Measurements from ENCODE around the gene WWOX. TPM values are rescaled to one million over a fixed set of nuclear protein-coding genes. Genes with fewer than 3 reads are reported as not detected.

WWOX gene
- total RNA-seq, 2 experiments from 2014 or later, result 19.1 to 23.7 TPM

DNA sequence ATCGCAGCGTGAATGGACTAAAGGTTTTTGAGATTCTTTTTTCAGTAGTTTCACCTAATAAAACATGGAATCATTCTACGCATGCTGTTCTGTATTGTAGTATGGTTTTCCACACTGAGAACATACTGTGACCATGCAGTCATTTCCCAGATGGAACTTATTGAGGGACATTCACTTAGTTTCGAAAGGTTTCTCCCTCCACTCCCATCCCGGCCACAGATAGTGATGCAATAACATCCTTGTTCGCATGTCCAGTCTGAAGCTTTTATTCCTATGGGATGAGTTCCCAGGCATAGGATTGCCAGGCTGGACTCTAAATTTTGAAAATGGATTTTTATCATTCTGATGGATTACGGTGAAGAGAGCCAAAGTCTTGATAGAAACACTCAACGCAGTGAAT lies 420.4 kb downstream of the WWOX start:
- CTCF ChIA-PET, result no interaction called here

GRCh38 chr16:78520470-78520869 lies 421.0 kb downstream of the WWOX start:
- DNase-seq (no peak), ATAC-seq (no peak)
- Mint-ChIP-seq H3K9me3 (no peaks in the 10 kb centered on the region), H3K4me1 (ENCODE audit: low read depth) (no peaks in the 10 kb centered on the region), H3K36me3 (ENCODE audit: low read depth) (no peaks in the 10 kb centered on the region), H3K4me3 (no peak overlapping the region), H3K27me3 (no peaks in the 10 kb centered on the region), H3K27ac (no peak overlapping the region)
- ChIA-PET POLR2A (interaction anchor here (0.5 kb wide), 1 partner anchor 45 kb away, joined by 3 read pairs; no protein-coding TSS in a partner anchor), CTCF (no interaction called here)
- intact Hi-C loops (cut with micrococcal nuclease), result no loop called here
- TF ChIP-seq, protein P1, sequence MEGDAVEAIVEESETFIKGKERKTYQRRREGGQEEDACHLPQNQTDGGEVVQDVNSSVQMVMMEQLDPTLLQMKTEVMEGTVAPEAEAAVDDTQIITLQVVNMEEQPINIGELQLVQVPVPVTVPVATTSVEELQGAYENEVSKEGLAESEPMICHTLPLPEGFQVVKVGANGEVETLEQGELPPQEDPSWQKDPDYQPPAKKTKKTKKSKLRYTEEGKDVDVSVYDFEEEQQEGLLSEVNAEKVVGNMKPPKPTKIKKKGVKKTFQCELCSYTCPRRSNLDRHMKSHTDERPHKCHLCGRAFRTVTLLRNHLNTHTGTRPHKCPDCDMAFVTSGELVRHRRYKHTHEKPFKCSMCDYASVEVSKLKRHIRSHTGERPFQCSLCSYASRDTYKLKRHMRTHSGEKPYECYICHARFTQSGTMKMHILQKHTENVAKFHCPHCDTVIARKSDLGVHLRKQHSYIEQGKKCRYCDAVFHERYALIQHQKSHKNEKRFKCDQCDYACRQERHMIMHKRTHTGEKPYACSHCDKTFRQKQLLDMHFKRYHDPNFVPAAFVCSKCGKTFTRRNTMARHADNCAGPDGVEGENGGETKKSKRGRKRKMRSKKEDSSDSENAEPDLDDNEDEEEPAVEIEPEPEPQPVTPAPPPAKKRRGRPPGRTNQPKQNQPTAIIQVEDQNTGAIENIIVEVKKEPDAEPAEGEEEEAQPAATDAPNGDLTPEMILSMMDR (IDR thresholded peaks at IDR 0.05), result no peak

More for the DNA sequence above, 420.4 kb downstream of the WWOX start:
- Mint-ChIP-seq H3K9me3 (no peaks in the 10 kb centered on the region), H3K4me3 (no peak overlapping the region), H3K27me3 (no peaks in the 10 kb centered on the region), H3K4me1 (ENCODE audit: low read depth) (no peaks in the 10 kb centered on the region), H3K36me3 (ENCODE audit: low read depth) (no peaks in the 10 kb centered on the region), H3K27ac (no peak overlapping the region)
- ATAC-seq (no peak), DNase-seq (no peak)
- POLR2A ChIA-PET, result interaction anchor here (0.5 kb wide), 1 partner anchor 44 kb away, joined by 3 read pairs; no protein-coding TSS in a partner anchor
- intact Hi-C loops (cut with micrococcal nuclease), result no loop called here
- TF ChIP-seq, protein P1 (IDR thresholded peaks at IDR 0.05), result no peak

- no peak overlapping the region for H3K27ac Mint-ChIP-seq
- no peak for ATAC-seq
- POLR2A ChIA-PET, result no interaction called here
Measured at GRCh38 chr16:78522327-78522726, 422.9 kb downstream of the WWOX start.

GRCh38 chr16:78523212-78523985 lies 423.9 kb downstream of the WWOX start:
- no peak overlapping the region for H3K27ac Mint-ChIP-seq
- ATAC-seq (no peak), DNase-seq (no peak)
- intact Hi-C loops (cut with micrococcal nuclease), result no loop called here
- ChIA-PET POLR2A (no interaction called here), CTCF (no interaction called here)
- no peaks in the 10 kb centered on the region for H3K4me1 Mint-ChIP-seq (ENCODE audit: low read depth)
- no peaks in the 10 kb centered on the region for H3K36me3 Mint-ChIP-seq (ENCODE audit: low read depth)
- no peaks in the 10 kb centered on the region for H3K9me3 Mint-ChIP-seq
- TF ChIP-seq, protein P1 (IDR thresholded peaks at IDR 0.05), result no peak
- no peaks in the 10 kb centered on the region for H3K27me3 Mint-ChIP-seq
- H3K4me3 Mint-ChIP-seq, result no peak overlapping the region

More at GRCh38 chr16:78522327-78522726, 422.9 kb downstream of the WWOX start:
- TF ChIP-seq, protein P1 (IDR thresholded peaks at IDR 0.05), result no peak
- no peak for DNase-seq
- no peak overlapping the region for H3K4me3 Mint-ChIP-seq
- H3K4me1 Mint-ChIP-seq (ENCODE audit: low read depth), result no peaks in the 10 kb centered on the region
- intact Hi-C loops (cut with micrococcal nuclease), result no loop called here
- H3K9me3 Mint-ChIP-seq, result no peaks in the 10 kb centered on the region
- CTCF ChIA-PET, result no interaction called here
- no peaks in the 10 kb centered on the region for H3K27me3 Mint-ChIP-seq
- no peaks in the 10 kb centered on the region for H3K36me3 Mint-ChIP-seq (ENCODE audit: low read depth)

GRCh38 chr16:78524066-78524595 lies 424.7 kb downstream of the WWOX start:
- DNase-seq, result no peak
- H3K4me3 Mint-ChIP-seq, result no peak overlapping the region
- TF ChIP-seq, protein P1 (IDR thresholded peaks at IDR 0.05), result no peak
- no peaks in the 10 kb centered on the region for H3K9me3 Mint-ChIP-seq
- ChIA-PET CTCF (no interaction called here), POLR2A (no interaction called here)
- intact Hi-C loops (cut with micrococcal nuclease), result no loop called here
- no peaks in the 10 kb centered on the region for H3K4me1 Mint-ChIP-seq (ENCODE audit: low read depth)
- H3K36me3 Mint-ChIP-seq (ENCODE audit: low read depth), result no peaks in the 10 kb centered on the region
- no peaks in the 10 kb centered on the region for H3K27me3 Mint-ChIP-seq
- no peak overlapping the region for H3K27ac Mint-ChIP-seq
- no peak for ATAC-seq

Measured in activated CD8-positive, alpha-beta T cell treated with anti-CD3 and anti-CD28 coated beads for 36 hours (primary cell).